ENCODE results near the gene PPP1R15B. TPM values are rescaled to one million over a fixed set of nuclear protein-coding genes. Genes with fewer than 3 reads are reported as not detected.

The PPP1R15B gene
- total RNA-seq, 2 experiments from 2014 or later, result 55.9 to 57.6 TPM

GRCh38 chr1:204355913-204356312 lies 55.7 kb downstream of the PPP1R15B start:
- ChIA-PET CTCF (interaction anchor here (0.6 kb wide), 1 partner anchor 81 kb away, joined by 3 read pairs; no protein-coding TSS in a partner anchor), POLR2A (no interaction called here)

GRCh38 chr1:204354579-204354978 lies 57.0 kb downstream of the PPP1R15B start:
- DNase-seq (no peak), ATAC-seq (no peak)
- POLR2A ChIA-PET, result interaction anchor here (1.2 kb wide), 1 partner anchor 9 kb away, joined by 3 read pairs; no protein-coding TSS in a partner anchor
- peaks cover 8% of the 10 kb centered on the region for H3K4me1 Mint-ChIP-seq
- H3K27me3 Mint-ChIP-seq, result no peaks in the 10 kb centered on the region
- H3K9me3 Mint-ChIP-seq (ENCODE audit: low read depth), result no peaks in the 10 kb centered on the region
- CTCF ChIA-PET, result interaction anchor here (0.6 to 1.5 kb wide), 4 partner anchors 9 to 95 kb away, joined by 3 to 7 read pairs (median 4); no protein-coding TSS in a partner anchor
- intact Hi-C loops (cut with DNase I, micrococcal nuclease), result no loop called here
- no peaks in the 10 kb centered on the region for H3K36me3 Mint-ChIP-seq (ENCODE audit: low read depth)
- no peak overlapping the region for H3K27ac Mint-ChIP-seq
- no peak overlapping the region for H3K4me3 Mint-ChIP-seq

More at GRCh38 chr1:204355913-204356312, 55.7 kb downstream of the PPP1R15B start:
- H3K36me3 Mint-ChIP-seq (ENCODE audit: low read depth), result no peaks in the 10 kb centered on the region
- H3K4me1 Mint-ChIP-seq, result peaks cover 8% of the 10 kb centered on the region
- H3K4me3 Mint-ChIP-seq, result no peak overlapping the region
- H3K27me3 Mint-ChIP-seq, result no peaks in the 10 kb centered on the region
- intact Hi-C loops (cut with DNase I, micrococcal nuclease), result no loop called here
- ATAC-seq, result no peak
- H3K9me3 Mint-ChIP-seq (ENCODE audit: low read depth), result no peaks in the 10 kb centered on the region
- no peak for DNase-seq
- no peak overlapping the region for H3K27ac Mint-ChIP-seq

Other genes starting within 250 kb of the PPP1R15B start
- not detected for gene REN, start 245.5 kb downstream of the PPP1R15B start, total RNA-seq
- not detected for gene KISS1, start 215.3 kb downstream of the PPP1R15B start, total RNA-seq
- under 1 TPM; 0.21 to 0.69 TPM for gene GOLT1A, start 197.8 kb downstream of the PPP1R15B start, total RNA-seq
- gene PLEKHA6, start 51.9 kb downstream of the PPP1R15B start, total RNA-seq, result under 1 TPM; 0.86 to 0.87 TPM
- gene PIK3C2B, start 83.0 kb upstream of the PPP1R15B start, total RNA-seq, result 10 to 100 TPM; 38.2 to 44.0 TPM
- 10 to 100 TPM; 89.1 to 94.6 TPM for gene MDM4, start 104.6 kb upstream of the PPP1R15B start, total RNA-seq